GM20000 (cell line): Measurements from ENCODE around the gene OR3A2.
"Not testable (repeated sequence)": the region's sequence is repeated elsewhere in the genome, so short reads cannot be mapped to it uniquely, and the experiment has no call there.

Experiments used
- DNase-seq: peaks from one replicate; pipeline ENCODE4 v3.0.0; 2012; ENCODE audit warnings: low spot score
- CTCF ChIP-seq: IDR thresholded peaks from 2 replicates; pipeline ENCODE4 v1.5.1; 2012; ENCODE audit warnings: mild to moderate bottlenecking, control low read depth; ENCODE audit errors: extremely low read depth, missing control alignments

OR3A2 gene

GRCh38 chr17:3318336-3318735 lies 67.8 kb downstream of the OR3A2 start:
- no peak for TF ChIP-seq CTCF
- DNase-seq: no peak

- no peak for DNase-seq
- TF ChIP-seq CTCF: no peak
These were observed 69.3 kb downstream of the OR3A2 start for GRCh38 chr17:3316836-3317235.

- TF ChIP-seq CTCF: no peak
- no peak for DNase-seq
These were observed 77.5 kb downstream of the OR3A2 start for GRCh38 chr17:3308603-3309002.

GRCh38 chr17:3298260-3298659 lies 87.8 kb downstream of the OR3A2 start, which contains the start of gene OR3A1:
Gene OR3A1 (minus strand): TSS chr17:3298360. CDS start chr17:3292582, 5,778 bp downstream.
- TF ChIP-seq CTCF: no peak
- DNase-seq: no peak

- no peak for DNase-seq
- TF ChIP-seq CTCF: no peak
These were observed 90.5 kb downstream of the OR3A2 start for GRCh38 chr17:3295632-3296031.

GRCh38 chr17:3293548-3293947 lies 92.6 kb downstream of the OR3A2 start:
- not testable (repeated sequence) for DNase-seq

GRCh38 chr17:3282901-3283300 lies 103.2 kb downstream of the OR3A2 start:
- TF ChIP-seq CTCF: no peak
- no peak for DNase-seq

- DNase-seq: no peak
- no peak for TF ChIP-seq CTCF
These were observed 110.0 kb downstream of the OR3A2 start for GRCh38 chr17:3276126-3276525.
